ENCODE results near the gene GSTT2. TPM values are rescaled to one million over a fixed set of nuclear protein-coding genes. Genes with fewer than 3 reads are reported as not detected.

The GSTT2 gene
- total and polyA plus RNA-seq, 4 donors: 0.19 to 1.2 (median 0.64) TPM

DNA sequence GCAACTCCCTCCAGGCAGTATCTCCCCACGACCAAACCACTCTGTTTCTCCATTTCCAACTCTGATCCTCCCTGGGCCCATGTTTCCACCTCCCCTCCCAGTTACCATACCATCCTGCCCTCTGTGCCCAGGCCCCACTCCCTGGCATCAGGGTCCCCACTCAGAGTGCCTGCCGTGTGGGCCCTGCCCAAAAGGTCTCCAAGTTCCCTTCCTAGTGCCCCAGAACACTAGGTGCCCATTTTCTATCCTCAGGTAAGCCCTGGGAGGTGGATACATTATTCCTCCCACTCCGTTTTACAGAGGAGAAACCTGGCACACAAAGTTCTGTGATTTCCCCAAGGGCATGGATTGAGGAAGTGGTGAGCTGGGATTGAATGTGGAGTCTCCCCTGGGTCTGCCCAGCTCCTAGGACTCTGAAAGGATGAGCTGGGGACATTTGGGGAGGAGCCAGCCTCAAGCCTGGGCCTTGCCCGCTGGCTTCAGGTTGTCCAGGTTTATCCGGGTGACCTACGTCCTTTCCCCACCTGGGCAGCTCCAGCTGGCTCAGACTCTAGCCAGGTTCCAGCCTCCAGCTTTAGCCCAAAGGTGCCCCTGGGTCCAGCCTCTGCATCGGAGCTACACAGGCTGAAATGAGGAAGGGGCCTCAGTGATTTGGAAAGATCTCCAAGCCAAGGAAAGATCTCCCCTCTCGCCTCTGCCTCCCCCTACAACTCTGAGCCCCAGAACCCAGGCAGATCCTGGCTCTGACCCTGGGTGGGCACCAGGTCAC, 27.5 kb downstream of the GSTT2 start:
- H3K4me3 ChIP-seq (ENCODE audit: low read depth in 1 of 3, low read length in 3 of 3): no peak overlapping the region
- no peaks in the 10 kb centered on the region for H3K36me3 ChIP-seq (ENCODE audit: control insufficient read depth in 4 of 4, insufficient read depth in 3 of 4, low read depth in 1 of 4, low read length in 3 of 4)
- no peak for DNase-seq (ENCODE audit: low spot score)
- WGBS: 79% methylated on average over 8 of the region's 8 CpGs
- H3K9me3 ChIP-seq (ENCODE audit: control insufficient read depth in 4 of 4, low read length in 3 of 4): no peaks in the 10 kb centered on the region
- H3K4me1 ChIP-seq (ENCODE audit: control insufficient read depth in 4 of 4, insufficient read depth in 4 of 4, low read length in 3 of 4): peaks cover 0 to 15% (median 10%) of the 10 kb centered on the region in 4 donors
- H3K9ac ChIP-seq (ENCODE audit: low read depth in 1 of 2, low read length in 2 of 2): no peak overlapping the region
- H3K27me3 ChIP-seq (ENCODE audit: control insufficient read depth in 4 of 4, insufficient read depth in 4 of 4, low read length in 3 of 4): no peaks in the 10 kb centered on the region
- TF ChIP-seq HNF4A (conservative IDR thresholded peaks at IDR 0.05) (peak in 1 of 2 donors; percentile 30), EGR1 (IDR thresholded peaks at IDR 0.05; ENCODE audit: low read depth in 2 of 2) (no peak), RXRA (IDR thresholded peaks at IDR 0.05) (no peak)
- H3K27ac ChIP-seq (ENCODE audit: low read depth in 1 of 2, low read length in 2 of 2): no peak overlapping the region

DNA sequence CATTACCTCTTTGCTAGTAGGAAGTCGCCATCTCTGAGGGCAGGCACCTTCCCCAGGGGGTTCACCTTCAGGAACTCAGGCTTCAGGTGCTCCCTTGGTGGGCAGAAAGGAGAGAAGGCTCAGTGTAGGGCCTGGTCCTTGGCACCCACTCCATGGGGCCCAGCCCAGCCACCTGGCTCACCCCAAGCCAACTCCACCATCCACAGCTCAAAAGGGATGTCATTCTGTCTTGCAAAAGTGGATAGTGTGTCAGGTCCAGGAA, 28.0 kb downstream of the GSTT2 start:
- Histone ChIP-seq H3K4me3 (ENCODE audit: low read depth in 1 of 3, low read length in 3 of 3) (no peak overlapping the region), H3K27ac (ENCODE audit: low read depth in 1 of 2, low read length in 2 of 2) (no peak overlapping the region), H3K9ac (ENCODE audit: low read depth in 1 of 2, low read length in 2 of 2) (no peak overlapping the region), H3K9me3 (ENCODE audit: control insufficient read depth in 4 of 4, low read length in 3 of 4) (no peaks in the 10 kb centered on the region), H3K36me3 (ENCODE audit: control insufficient read depth in 4 of 4, insufficient read depth in 3 of 4, low read depth in 1 of 4, low read length in 3 of 4) (no peaks in the 10 kb centered on the region), H3K27me3 (ENCODE audit: control insufficient read depth in 4 of 4, insufficient read depth in 4 of 4, low read length in 3 of 4) (no peaks in the 10 kb centered on the region), H3K4me1 (ENCODE audit: control insufficient read depth in 4 of 4, insufficient read depth in 4 of 4, low read length in 3 of 4) (peaks cover 0 to 16% (median 11%) of the 10 kb centered on the region in 4 donors)
- WGBS: 93% methylated on average over 1 of the region's 1 CpG
- no peak for TF ChIP-seq FOXA2 (IDR thresholded peaks at IDR 0.05)
- no peak for DNase-seq (ENCODE audit: low spot score)

DNA sequence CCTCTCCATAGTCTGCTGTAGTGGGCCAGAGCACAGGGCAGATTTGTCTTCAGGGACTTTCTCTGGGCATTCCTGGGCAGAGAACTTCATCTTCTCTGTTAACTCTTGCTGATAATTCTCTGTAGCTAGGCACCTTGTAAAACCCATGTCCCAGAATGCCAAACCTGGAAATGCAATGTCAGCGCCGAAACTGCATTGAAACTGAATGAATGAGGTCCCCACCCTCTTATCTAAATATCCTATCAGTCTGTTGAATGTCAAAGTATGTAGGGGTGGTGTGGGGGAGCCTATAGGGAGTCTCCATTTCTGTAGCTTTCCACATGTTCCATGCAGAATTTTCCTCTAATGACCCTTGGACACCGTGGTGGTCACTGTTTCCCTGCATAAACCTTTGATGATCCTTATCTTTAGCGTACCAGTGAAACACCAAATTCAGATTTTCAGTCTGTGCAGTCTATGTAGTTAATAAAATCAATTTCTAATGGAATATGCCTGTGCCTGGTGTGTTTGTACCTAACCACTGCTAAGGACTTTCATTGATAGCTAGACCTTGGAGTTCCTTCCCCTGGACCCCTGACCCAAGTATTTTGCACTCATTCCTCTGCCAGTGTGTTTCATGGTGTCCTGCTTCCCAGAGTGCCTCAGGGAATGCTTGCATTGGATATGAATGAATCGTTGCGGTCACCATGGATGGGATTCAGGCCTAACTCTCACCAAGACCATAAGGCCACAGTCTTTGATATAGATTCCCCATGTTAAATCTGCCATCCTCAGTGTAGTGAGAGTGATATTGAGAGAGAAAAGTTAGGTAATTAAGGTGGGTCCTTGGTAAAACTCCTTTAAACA, 28.7 kb downstream of the GSTT2 start:
- Histone ChIP-seq H3K4me3 (ENCODE audit: low read depth in 1 of 3, low read length in 3 of 3) (no peak overlapping the region), H3K27me3 (ENCODE audit: control insufficient read depth in 4 of 4, insufficient read depth in 4 of 4, low read length in 3 of 4) (no peaks in the 10 kb centered on the region), H3K9ac (ENCODE audit: low read depth in 1 of 2, low read length in 2 of 2) (no peak overlapping the region), H3K9me3 (ENCODE audit: control insufficient read depth in 4 of 4, low read length in 3 of 4) (no peaks in the 10 kb centered on the region), H3K36me3 (ENCODE audit: control insufficient read depth in 4 of 4, insufficient read depth in 3 of 4, low read depth in 1 of 4, low read length in 3 of 4) (no peaks in the 10 kb centered on the region), H3K4me1 (ENCODE audit: control insufficient read depth in 4 of 4, insufficient read depth in 4 of 4, low read length in 3 of 4) (peaks cover 0 to 16% (median 11%) of the 10 kb centered on the region in 4 donors), H3K27ac (ENCODE audit: low read depth in 1 of 2, low read length in 2 of 2) (no peak overlapping the region)
- no peak for TF ChIP-seq RAD21 (IDR thresholded peaks at IDR 0.05)
- TF ChIP-seq, protein P1, sequence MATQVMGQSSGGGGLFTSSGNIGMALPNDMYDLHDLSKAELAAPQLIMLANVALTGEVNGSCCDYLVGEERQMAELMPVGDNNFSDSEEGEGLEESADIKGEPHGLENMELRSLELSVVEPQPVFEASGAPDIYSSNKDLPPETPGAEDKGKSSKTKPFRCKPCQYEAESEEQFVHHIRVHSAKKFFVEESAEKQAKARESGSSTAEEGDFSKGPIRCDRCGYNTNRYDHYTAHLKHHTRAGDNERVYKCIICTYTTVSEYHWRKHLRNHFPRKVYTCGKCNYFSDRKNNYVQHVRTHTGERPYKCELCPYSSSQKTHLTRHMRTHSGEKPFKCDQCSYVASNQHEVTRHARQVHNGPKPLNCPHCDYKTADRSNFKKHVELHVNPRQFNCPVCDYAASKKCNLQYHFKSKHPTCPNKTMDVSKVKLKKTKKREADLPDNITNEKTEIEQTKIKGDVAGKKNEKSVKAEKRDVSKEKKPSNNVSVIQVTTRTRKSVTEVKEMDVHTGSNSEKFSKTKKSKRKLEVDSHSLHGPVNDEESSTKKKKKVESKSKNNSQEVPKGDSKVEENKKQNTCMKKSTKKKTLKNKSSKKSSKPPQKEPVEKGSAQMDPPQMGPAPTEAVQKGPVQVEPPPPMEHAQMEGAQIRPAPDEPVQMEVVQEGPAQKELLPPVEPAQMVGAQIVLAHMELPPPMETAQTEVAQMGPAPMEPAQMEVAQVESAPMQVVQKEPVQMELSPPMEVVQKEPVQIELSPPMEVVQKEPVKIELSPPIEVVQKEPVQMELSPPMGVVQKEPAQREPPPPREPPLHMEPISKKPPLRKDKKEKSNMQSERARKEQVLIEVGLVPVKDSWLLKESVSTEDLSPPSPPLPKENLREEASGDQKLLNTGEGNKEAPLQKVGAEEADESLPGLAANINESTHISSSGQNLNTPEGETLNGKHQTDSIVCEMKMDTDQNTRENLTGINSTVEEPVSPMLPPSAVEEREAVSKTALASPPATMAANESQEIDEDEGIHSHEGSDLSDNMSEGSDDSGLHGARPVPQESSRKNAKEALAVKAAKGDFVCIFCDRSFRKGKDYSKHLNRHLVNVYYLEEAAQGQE (IDR thresholded peaks at IDR 0.05): no peak
- DNase-seq (ENCODE audit: low spot score): no peak
- WGBS: 88% methylated on average over 6 of the region's 6 CpGs

All from liver (tissue), 9 donors.